Kidney (tissue), 14 donors: ENCODE measurements around the gene APBB1. TPM values are rescaled to one million over a fixed set of nuclear protein-coding genes. Genes with fewer than 3 reads are reported as not detected.

ENCODE experiments used
- DNase-seq, 5 donors: peaks; one replicate each; pipeline ENCODE4 v3.0.0-alpha.2; 2013 to 2020
- FAIRE-seq: peaks from 2 replicates; lab custom pipeline; 2012; peaks lifted over from hg19 to GRCh38; lab: Jason Lieb, UNC
- H3K27ac ChIP-seq, 2 donors: one replicate each; pipeline ENCODE4 v1.7.0; 2013; ENCODE audit warnings: low read depth in 2 of 2, low read length in 2 of 2, inconsistent platforms in 1 of 2
- H3K27me3 ChIP-seq: one replicate; pipeline ENCODE4 v1.7.1; 2013; ENCODE audit warnings: low read length, inconsistent platforms; ENCODE audit not compliant: control insufficient read depth, insufficient read depth
- H3K36me3 ChIP-seq, 3 donors: one replicate each; pipeline versions ENCODE4 v1.7.0 to v1.7.1; 2013; ENCODE audit warnings: low read length in 3 of 3, control low read depth in 1 of 3, inconsistent platforms in 1 of 3; ENCODE audit not compliant: insufficient read depth in 3 of 3, control insufficient read depth in 2 of 3
- H3K4me1 ChIP-seq, 3 donors: one replicate each; pipeline versions ENCODE4 v1.7.0 to v1.7.1; 2013; ENCODE audit warnings: low read length in 3 of 3, inconsistent platforms in 1 of 3, low read depth in 1 of 3; ENCODE audit not compliant: control insufficient read depth in 2 of 3, insufficient read depth in 2 of 3
- H3K4me3 ChIP-seq, 3 donors: one replicate each; pipeline versions ENCODE4 v1.7.0 to v1.8.1; 2013; ENCODE audit warnings: low read length in 3 of 3, control low read depth in 1 of 3, inconsistent platforms in 1 of 3
- H3K9ac ChIP-seq, 3 donors: one replicate each; pipeline versions ENCODE4 v1.7.0 to v1.7.1; 2013; ENCODE audit warnings: low read length in 3 of 3, control low read depth in 1 of 3, inconsistent platforms in 1 of 3
- H3K9me3 ChIP-seq, 3 donors: one replicate each; pipeline versions ENCODE4 v1.7.0 to v1.7.1; 2013; ENCODE audit warnings: low read length in 3 of 3, control low read depth in 1 of 3, inconsistent platforms in 1 of 3; ENCODE audit not compliant: control insufficient read depth in 2 of 3, insufficient read depth in 1 of 3
- intact Hi-C: fragments of 100-400 bp; cut with DNase I; formaldehyde crosslinking; loops from one replicate; pipeline ENCODE4 v1.11.1; 2022
- polyA plus RNA-seq: library from polyadenylated mRNA; stranded (reverse); fragments of 350-450 nt; fragmentation: Illumina TruSeq; extraction: RNeasy Lipid Tissue Mini Kit (QIAGEN cat#74804); gene quantifications from one replicate; pipeline ENCODE4 v1.2.3, GENCODE V29; 2014; ENCODE audit warnings: low read depth, low replicate concordance; ENCODE audit not compliant: insufficient read depth
- total RNA-seq: library from RNA; stranded (reverse); fragmentation: NEBNext Ultra II Directional; extraction: Animal tissue kit (Norgen Biotek cat#: 25700); gene quantifications from one replicate; pipeline ENCODE4 v1.2.1, GENCODE V29; 2021
- TF ChIP-seq, protein P1 (sequence below): IDR thresholded peaks from 3 replicates; pipeline ENCODE4 v1.5.1; 2012; ENCODE audit warnings: mild to moderate bottlenecking, moderate library complexity, borderline replicate concordance; ENCODE audit not compliant: insufficient read depth; ENCODE audit errors: extremely low read depth
- donor health status: control.
- donor health status: control.
- donor health status: control.
- donor health status: control.
- donor health status: control.
- donor health status: DM: yes; HTN: yes; CAD: no.
- donor health status: Normal renal cell carcinoma (clear cell type).

Gene APBB1
- total and polyA plus RNA-seq, 2 donors from 2014 or later: 43.7 to 67.2 TPM

DNA sequence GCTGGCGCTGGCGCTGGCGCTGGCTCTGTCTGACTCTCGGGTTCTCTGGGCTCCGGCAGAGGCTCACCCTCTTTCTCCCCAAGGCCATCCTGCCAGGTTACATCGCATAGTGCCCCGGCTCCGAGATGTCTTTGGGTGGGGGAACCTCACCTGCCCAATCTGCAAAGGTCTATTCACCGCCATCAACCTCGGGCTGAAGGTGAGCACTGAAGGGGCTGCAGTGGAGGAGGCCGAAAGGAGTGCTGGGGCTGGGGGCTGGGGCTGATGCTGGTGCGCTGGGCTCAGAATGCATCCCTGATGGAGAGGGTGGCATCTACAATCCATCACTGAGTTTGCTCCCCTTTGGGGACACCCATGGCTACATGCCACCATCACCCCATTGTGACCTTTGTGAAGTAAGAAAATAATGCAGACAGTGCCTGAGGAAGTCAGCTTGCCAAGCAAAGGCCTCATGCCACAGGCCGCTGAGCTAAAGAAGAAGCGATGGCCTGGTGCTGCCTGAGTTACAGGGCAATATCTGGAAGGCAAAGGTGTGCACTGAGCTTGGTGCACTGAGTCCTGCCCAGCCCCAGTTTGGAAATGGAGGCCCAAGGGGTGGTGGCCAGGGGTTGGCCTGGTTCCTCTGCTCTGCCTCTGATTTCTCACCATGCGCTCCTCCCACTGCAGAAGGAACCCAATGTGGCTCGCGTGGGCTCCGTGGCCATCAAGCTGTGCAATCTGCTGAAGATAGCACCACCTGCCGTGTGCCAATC is 28.0 kb downstream of the APBB1 start:
- no peaks in the 10 kb centered on the region for H3K9me3 ChIP-seq
- peak overlapping the region; percentile 38 to 95 (median 41) for H3K9ac ChIP-seq
- peak overlapping the region; percentile 65 to 94 (median 66) for H3K4me3 ChIP-seq
- DNase-seq (no peak), FAIRE-seq (no peak)
- H3K27me3 ChIP-seq: no peaks in the 10 kb centered on the region
- TF ChIP-seq, protein P1, sequence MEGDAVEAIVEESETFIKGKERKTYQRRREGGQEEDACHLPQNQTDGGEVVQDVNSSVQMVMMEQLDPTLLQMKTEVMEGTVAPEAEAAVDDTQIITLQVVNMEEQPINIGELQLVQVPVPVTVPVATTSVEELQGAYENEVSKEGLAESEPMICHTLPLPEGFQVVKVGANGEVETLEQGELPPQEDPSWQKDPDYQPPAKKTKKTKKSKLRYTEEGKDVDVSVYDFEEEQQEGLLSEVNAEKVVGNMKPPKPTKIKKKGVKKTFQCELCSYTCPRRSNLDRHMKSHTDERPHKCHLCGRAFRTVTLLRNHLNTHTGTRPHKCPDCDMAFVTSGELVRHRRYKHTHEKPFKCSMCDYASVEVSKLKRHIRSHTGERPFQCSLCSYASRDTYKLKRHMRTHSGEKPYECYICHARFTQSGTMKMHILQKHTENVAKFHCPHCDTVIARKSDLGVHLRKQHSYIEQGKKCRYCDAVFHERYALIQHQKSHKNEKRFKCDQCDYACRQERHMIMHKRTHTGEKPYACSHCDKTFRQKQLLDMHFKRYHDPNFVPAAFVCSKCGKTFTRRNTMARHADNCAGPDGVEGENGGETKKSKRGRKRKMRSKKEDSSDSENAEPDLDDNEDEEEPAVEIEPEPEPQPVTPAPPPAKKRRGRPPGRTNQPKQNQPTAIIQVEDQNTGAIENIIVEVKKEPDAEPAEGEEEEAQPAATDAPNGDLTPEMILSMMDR: no peak
- intact Hi-C loops: no loop called here
- peaks cover 6 to 11% (median 8%) of the 10 kb centered on the region in 3 donors for H3K4me1 ChIP-seq
- no peaks in the 10 kb centered on the region for H3K36me3 ChIP-seq
- H3K27ac ChIP-seq: peak overlapping the region; percentile 68 to 94

DNA sequence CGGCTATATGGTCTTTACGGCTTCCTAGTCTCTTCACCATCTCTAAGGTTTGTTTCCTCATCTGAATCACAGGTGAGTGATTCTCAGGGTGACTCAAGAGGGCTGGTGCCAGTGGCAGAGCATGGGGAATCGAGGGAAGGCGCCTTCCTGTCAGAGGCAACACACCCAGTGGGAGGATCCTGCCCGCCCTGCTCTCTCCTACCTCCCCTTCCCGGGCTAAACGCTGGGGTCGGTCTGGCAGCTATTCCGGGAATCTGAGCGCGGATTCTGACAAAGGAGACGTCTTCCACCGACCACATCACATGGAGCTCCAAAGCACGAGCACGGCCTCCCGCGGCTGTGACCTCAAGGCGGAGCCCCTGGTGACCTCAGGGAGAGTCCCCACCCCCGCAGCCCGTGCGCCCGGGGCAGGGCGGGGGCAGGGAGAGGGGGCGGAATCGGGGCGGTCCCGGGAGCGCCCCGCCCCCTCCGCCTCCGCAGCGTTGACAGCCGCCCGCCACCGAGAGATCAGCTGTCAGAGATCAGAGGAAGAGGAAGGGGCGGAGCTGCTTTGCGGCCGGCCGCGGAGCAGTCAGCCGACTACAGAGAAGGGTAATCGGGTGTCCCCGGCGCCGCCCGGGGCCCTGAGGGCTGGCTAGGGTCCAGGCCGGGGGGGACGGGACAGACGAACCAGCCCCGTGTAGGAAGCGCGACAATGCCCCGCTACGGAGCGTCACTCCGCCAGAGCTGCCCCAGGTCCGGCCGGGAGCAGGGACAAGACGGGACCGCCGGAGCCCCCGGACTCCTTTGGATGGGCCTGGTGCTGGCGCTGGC is 28.8 kb downstream of the APBB1 start, which contains the start of gene SMPD1:
Gene SMPD1, plus strand, starts transcription at position 570 of the 813 bp plus-strand sequence. Its CDS starts 125 bp downstream, at position 695.
- Histone ChIP-seq H3K4me3 (peak within 1 kb of the TSS; percentile 66 to 94 (median 82)), H3K4me1 (peaks cover 6 to 11% (median 8%) of the 10 kb centered on the region in 3 donors), H3K9ac (peak within 1 kb of the TSS; percentile 41 to 95 (median 69)), H3K36me3 (no peaks in the 10 kb centered on the region), H3K27me3 (no peaks in the 10 kb centered on the region), H3K27ac (peak within 1 kb of the TSS; percentile 81 to 94), H3K9me3 (no peaks in the 10 kb centered on the region)
- DNase-seq (peak; percentile 91 to 98 (median 94)), FAIRE-seq (no peak)
- TF ChIP-seq, protein P1: no peak
- intact Hi-C loops: loop anchor here (10.0 kb wide), 1 partner anchor 115 kb away; no protein-coding TSS in a partner anchor

DNA sequence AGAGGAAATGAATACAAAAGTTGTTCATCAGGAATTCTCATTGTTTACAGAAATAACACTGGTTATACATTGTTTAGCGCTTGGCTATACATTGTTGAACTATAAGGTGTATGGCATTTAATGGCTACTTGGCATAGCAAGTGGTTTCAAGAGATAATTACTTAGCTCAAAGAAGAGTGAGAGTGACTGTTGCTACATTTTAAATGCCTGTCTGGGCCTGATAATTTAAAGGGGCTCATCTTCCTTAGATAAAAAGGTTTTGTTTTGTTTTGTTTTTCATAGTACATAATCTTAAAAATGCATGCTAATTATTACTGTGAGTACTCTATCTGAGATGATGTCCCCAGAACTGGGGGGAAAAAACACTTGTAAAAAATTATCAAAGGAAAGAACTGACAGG is 30.1 kb downstream of the APBB1 start:
- no peaks in the 10 kb centered on the region for H3K36me3 ChIP-seq
- H3K9ac ChIP-seq: no peak overlapping the region
- FAIRE-seq (no peak), DNase-seq (no peak)
- intact Hi-C loops: loop anchor here (10.0 kb wide), 1 partner anchor 116 kb away; no protein-coding TSS in a partner anchor
- peak overlapping the region; percentile 81 to 94 for H3K27ac ChIP-seq
- H3K27me3 ChIP-seq: no peaks in the 10 kb centered on the region
- H3K9me3 ChIP-seq: no peaks in the 10 kb centered on the region
- TF ChIP-seq, protein P1: no peak
- peaks cover 6 to 11% (median 8%) of the 10 kb centered on the region in 3 donors for H3K4me1 ChIP-seq
- no peak overlapping the region for H3K4me3 ChIP-seq
